ENCODE results near the gene SAXO1. TPM values are rescaled to one million over a fixed set of nuclear protein-coding genes. Genes with fewer than 3 reads are reported as not detected.

SAXO1 gene
- total RNA-seq, 4 donors from 2014 or later, result 0.39 TPM; not detected in 3

DNA sequence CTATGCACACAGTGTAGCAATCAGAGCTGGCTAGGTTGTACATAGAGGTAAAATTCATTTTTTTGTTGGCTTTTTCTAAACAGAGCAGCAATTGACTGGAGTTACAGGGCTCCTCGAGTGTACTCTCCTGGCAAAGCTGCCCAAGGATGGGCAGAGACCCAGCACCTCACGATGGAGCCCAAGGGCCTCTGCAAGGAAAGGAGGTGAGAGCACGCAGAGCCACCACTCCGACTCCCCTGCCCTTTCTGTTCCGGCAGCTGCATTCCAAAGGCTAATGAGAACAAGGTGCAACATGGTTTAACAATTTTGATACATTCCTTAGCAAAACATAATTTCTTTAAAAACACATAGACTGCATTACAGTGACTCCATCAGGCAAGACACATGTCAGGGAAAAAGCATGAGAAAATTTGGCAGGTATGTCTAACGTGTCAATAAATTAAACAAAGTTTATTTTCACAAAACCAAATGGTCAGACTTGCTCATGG is 47.5 kb downstream of the SAXO1 start:
- no peaks in the 10 kb centered on the region for H3K4me1 ChIP-seq
- TF ChIP-seq EP300 (IDR thresholded peaks at IDR 0.05) (no peak), POLR2AphosphoS5 (IDR thresholded peaks at IDR 0.05) (no peak), POLR2A (IDR thresholded peaks at IDR 0.05) (no peak)
- TF ChIP-seq, protein P1, sequence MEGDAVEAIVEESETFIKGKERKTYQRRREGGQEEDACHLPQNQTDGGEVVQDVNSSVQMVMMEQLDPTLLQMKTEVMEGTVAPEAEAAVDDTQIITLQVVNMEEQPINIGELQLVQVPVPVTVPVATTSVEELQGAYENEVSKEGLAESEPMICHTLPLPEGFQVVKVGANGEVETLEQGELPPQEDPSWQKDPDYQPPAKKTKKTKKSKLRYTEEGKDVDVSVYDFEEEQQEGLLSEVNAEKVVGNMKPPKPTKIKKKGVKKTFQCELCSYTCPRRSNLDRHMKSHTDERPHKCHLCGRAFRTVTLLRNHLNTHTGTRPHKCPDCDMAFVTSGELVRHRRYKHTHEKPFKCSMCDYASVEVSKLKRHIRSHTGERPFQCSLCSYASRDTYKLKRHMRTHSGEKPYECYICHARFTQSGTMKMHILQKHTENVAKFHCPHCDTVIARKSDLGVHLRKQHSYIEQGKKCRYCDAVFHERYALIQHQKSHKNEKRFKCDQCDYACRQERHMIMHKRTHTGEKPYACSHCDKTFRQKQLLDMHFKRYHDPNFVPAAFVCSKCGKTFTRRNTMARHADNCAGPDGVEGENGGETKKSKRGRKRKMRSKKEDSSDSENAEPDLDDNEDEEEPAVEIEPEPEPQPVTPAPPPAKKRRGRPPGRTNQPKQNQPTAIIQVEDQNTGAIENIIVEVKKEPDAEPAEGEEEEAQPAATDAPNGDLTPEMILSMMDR (IDR thresholded peaks at IDR 0.05), result no peak
- H3K27me3 ChIP-seq, result no peaks in the 10 kb centered on the region
- no peak overlapping the region for H3K27ac ChIP-seq
- 22 to 59% methylated on average over 1 to 6 of the region's 6 CpGs for WGBS, 2 donors (ENCODE audit: low coverage in 1 of 2)
- H3K9me3 ChIP-seq, result peaks cover 0 to 14% (median 0%) of the 10 kb centered on the region in 3 donors
- no peak overlapping the region for H3K4me3 ChIP-seq
- no peak for ATAC-seq
- H3K36me3 ChIP-seq, result no peaks in the 10 kb centered on the region

DNA sequence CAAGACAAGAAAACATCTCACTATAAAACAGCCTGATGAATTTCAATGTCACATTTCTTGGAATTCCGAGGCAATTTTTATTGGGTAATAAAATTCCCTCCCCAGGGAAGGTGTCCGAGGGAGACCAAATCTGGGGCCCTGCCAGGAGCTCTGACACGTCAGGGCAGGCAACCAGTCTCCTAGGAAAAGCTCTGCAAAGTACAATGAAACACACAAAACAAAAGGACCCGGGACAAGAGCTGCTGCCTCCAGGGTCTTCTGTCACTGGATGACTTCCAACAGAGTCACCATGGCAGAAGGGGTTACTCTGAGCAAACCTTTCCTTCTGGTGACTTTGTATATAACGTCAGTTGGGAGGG is 50.8 kb downstream of the SAXO1 start:
- ATAC-seq, result no peak
- H3K27ac ChIP-seq, result no peak overlapping the region

DNA sequence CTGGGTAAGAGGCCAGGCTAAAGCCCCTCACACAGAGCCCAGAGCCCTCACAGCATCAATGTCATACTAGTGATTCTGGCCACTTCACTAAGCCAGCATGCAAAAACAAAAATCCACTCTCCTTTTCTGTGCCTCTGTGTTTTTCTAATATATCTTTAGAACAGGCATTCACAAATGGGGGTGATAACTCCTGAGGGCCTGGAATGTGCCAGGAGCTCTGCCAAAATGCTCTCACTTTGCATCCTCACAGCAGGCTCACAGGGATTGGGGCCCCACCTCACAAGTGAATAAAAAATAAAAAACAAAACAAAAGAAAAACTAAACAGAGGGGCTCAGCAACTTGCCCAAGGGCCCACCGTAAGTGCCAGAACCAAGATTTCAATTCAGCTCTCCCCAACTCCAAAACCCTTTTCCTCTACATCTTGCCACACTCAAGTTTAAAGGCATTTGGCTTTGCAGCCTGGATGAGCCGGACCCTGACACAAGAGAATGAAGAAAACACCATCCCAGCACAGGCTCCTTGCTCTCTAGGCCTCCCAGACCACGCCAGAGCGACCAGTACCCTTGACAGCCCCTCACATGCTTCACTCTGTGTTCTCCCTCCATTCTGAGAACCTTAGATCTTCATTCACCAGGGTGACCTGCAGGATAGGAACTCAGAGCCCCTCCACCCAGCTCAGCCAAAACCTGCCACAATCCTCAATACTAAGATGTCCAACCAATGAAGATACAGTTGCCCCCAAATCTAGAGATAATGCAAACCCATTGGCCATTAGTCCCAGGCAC is 51.3 kb downstream of the SAXO1 start:
- peaks cover 0 to 13% (median 3%) of the 10 kb centered on the region in 3 donors for H3K4me1 ChIP-seq
- H3K27ac ChIP-seq, result no peak overlapping the region
- TF ChIP-seq, protein P1 (IDR thresholded peaks at IDR 0.05), result no peak
- no peak for TF ChIP-seq EP300 (IDR thresholded peaks at IDR 0.05)
- TF ChIP-seq POLR2AphosphoS5 (IDR thresholded peaks at IDR 0.05), result no peak
- no peak for TF ChIP-seq POLR2A (IDR thresholded peaks at IDR 0.05)
- no peak for ATAC-seq
- peaks cover 0 to 14% (median 0%) of the 10 kb centered on the region in 3 donors for H3K9me3 ChIP-seq
- no peak overlapping the region for H3K4me3 ChIP-seq
- 86 to 98% methylated on average over 2 to 4 of the region's 4 CpGs for WGBS, 2 donors (ENCODE audit: low coverage in 1 of 2)
- H3K27me3 ChIP-seq, result no peaks in the 10 kb centered on the region
- H3K36me3 ChIP-seq, result no peaks in the 10 kb centered on the region

More for the DNA sequence above, 50.8 kb downstream of the SAXO1 start:
- Histone ChIP-seq H3K4me1 (peaks cover 0 to 13% (median 3%) of the 10 kb centered on the region in 3 donors), H3K9me3 (peaks cover 0 to 14% (median 0%) of the 10 kb centered on the region in 3 donors), H3K4me3 (no peak overlapping the region), H3K27me3 (no peaks in the 10 kb centered on the region), H3K36me3 (no peaks in the 10 kb centered on the region)
- WGBS, 2 donors (ENCODE audit: low coverage in 1 of 2), result 66 to 82% methylated on average over 5 of the region's 5 CpGs
- TF ChIP-seq, protein P1 (IDR thresholded peaks at IDR 0.05), result no peak
- TF ChIP-seq EP300 (IDR thresholded peaks at IDR 0.05) (no peak), POLR2A (IDR thresholded peaks at IDR 0.05) (no peak), POLR2AphosphoS5 (IDR thresholded peaks at IDR 0.05) (no peak)

DNA sequence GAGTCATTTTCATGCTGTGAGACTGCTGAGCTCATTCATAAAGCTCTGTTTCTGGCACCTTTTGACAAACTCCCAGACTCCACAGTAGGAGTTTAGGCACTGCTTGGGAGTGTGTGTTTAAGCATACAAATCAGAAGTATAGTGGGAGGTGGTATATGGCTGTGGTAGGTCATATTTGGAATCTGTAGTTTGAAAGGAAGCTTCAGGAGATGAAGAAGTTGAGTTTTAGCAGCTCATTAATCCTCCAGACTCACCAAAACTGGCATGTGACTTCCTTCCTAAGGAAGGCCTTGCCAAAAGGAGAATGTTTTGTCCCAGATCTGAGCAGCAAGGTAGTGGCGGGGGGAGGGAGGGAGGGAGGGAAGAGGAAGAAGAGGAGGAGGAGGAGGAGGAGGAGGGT is 52.8 kb downstream of the SAXO1 start:
- no peak for ATAC-seq
- WGBS, 2 donors (ENCODE audit: low coverage in 1 of 2), result no CpG with 5 or more reads among the region's 1 CpG

More for the DNA sequence above, 52.8 kb downstream of the SAXO1 start:
- TF ChIP-seq POLR2A (IDR thresholded peaks at IDR 0.05), result no peak
- TF ChIP-seq POLR2AphosphoS5 (IDR thresholded peaks at IDR 0.05), result no peak
- TF ChIP-seq EP300 (IDR thresholded peaks at IDR 0.05), result no peak
- TF ChIP-seq, protein P1 (IDR thresholded peaks at IDR 0.05), result no peak
- H3K27ac ChIP-seq, result peak overlapping the region in 2 of 4 donors; percentile 14 to 36
- no peaks in the 10 kb centered on the region for H3K36me3 ChIP-seq
- peaks cover 0 to 13% (median 3%) of the 10 kb centered on the region in 3 donors for H3K4me1 ChIP-seq
- no peaks in the 10 kb centered on the region for H3K27me3 ChIP-seq
- peaks cover 0 to 14% (median 0%) of the 10 kb centered on the region in 3 donors for H3K9me3 ChIP-seq
- H3K4me3 ChIP-seq, result no peak overlapping the region

Data from gastroesophageal sphincter (tissue), 4 donors.